ENCODE results near the gene HMGCR. TPM values are rescaled to one million over a fixed set of nuclear protein-coding genes. Genes with fewer than 3 reads are reported as not detected.

Gene HMGCR
- total RNA-seq, 1 donor from 2014 or later, result 4.9 TPM

- H3K27me3 ChIP-seq, result no peaks in the 10 kb centered on the region
- no peak for DNase-seq (ENCODE audit: low spot score in 2 of 2)
- H3K36me3 ChIP-seq, result peaks cover 52 to 80% of the 10 kb centered on the region in 2 donors
- H3K9me3 ChIP-seq, result no peaks in the 10 kb centered on the region
- H3K27ac ChIP-seq, result no peak overlapping the region
- TF ChIP-seq CTCF (IDR thresholded peaks at IDR 0.05), result no peak
- H3K4me3 ChIP-seq, result no peak overlapping the region
- intact Hi-C loops (cut with DNase I), result no loop called here
- H3K4me1 ChIP-seq, result no peaks in the 10 kb centered on the region
These were observed 19.7 kb downstream of the HMGCR start for GRCh38 chr5:75356719-75357118.

- Histone ChIP-seq H3K27me3 (no peaks in the 10 kb centered on the region), H3K4me1 (no peaks in the 10 kb centered on the region), H3K27ac (no peak overlapping the region), H3K36me3 (peaks cover 45 to 66% of the 10 kb centered on the region in 2 donors), H3K9me3 (no peaks in the 10 kb centered on the region), H3K4me3 (no peak overlapping the region)
- no peak for DNase-seq (ENCODE audit: low spot score in 2 of 2)
- no peak for TF ChIP-seq CTCF (IDR thresholded peaks at IDR 0.05)
- intact Hi-C loops (cut with DNase I), result no loop called here
These were observed 21.1 kb downstream of the HMGCR start for GRCh38 chr5:75358117-75358516.

GRCh38 chr5:75361310-75361709 is 24.3 kb downstream of the HMGCR start:
- intact Hi-C loops (cut with DNase I), result no loop called here
- no peak overlapping the region for H3K27ac ChIP-seq
- no peak overlapping the region for H3K4me3 ChIP-seq
- no peaks in the 10 kb centered on the region for H3K27me3 ChIP-seq
- H3K9me3 ChIP-seq, result no peaks in the 10 kb centered on the region
- H3K36me3 ChIP-seq, result peaks cover 28 to 43% of the 10 kb centered on the region in 2 donors
- TF ChIP-seq CTCF (IDR thresholded peaks at IDR 0.05), result no peak
- H3K4me1 ChIP-seq, result no peaks in the 10 kb centered on the region
- no peak for DNase-seq (ENCODE audit: low spot score in 2 of 2)

- Histone ChIP-seq H3K36me3 (peaks cover 18 to 31% of the 10 kb centered on the region in 2 donors), H3K27me3 (no peaks in the 10 kb centered on the region), H3K27ac (no peak overlapping the region), H3K9me3 (no peaks in the 10 kb centered on the region), H3K4me1 (no peaks in the 10 kb centered on the region), H3K4me3 (no peak overlapping the region)
- intact Hi-C loops (cut with DNase I), result no loop called here
- TF ChIP-seq CTCF (IDR thresholded peaks at IDR 0.05), result no peak
- DNase-seq (ENCODE audit: low spot score in 2 of 2), result no peak
These were observed 25.5 kb downstream of the HMGCR start for GRCh38 chr5:75362474-75362975.

GRCh38 chr5:75363111-75363510 is 26.1 kb downstream of the HMGCR start:
- no peak for TF ChIP-seq CTCF (IDR thresholded peaks at IDR 0.05)
- Histone ChIP-seq H3K9me3 (no peaks in the 10 kb centered on the region), H3K4me1 (no peaks in the 10 kb centered on the region), H3K27me3 (no peaks in the 10 kb centered on the region), H3K36me3 (peaks cover 14 to 25% of the 10 kb centered on the region in 2 donors), H3K4me3 (no peak overlapping the region), H3K27ac (no peak overlapping the region)
- intact Hi-C loops (cut with DNase I), result no loop called here
- DNase-seq (ENCODE audit: low spot score in 2 of 2), result no peak

Data from ascending aorta (tissue), 2 donors.